Dedifferentiated amniotic fluid mesenchymal stem cell (primary cell): ENCODE data around the gene MZT1.
"Not testable (repeated sequence)": the region's sequence is repeated elsewhere in the genome, so short reads cannot be mapped to it uniquely, and the experiment has no call there.

Source experiments
- DNase-seq: peaks from one replicate; pipeline ENCODE4 v3.0.0-alpha.2; 2016; ENCODE audit errors: extremely low spot score

The MZT1 gene, protein sequence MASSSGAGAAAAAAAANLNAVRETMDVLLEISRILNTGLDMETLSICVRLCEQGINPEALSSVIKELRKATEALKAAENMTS

DNA sequence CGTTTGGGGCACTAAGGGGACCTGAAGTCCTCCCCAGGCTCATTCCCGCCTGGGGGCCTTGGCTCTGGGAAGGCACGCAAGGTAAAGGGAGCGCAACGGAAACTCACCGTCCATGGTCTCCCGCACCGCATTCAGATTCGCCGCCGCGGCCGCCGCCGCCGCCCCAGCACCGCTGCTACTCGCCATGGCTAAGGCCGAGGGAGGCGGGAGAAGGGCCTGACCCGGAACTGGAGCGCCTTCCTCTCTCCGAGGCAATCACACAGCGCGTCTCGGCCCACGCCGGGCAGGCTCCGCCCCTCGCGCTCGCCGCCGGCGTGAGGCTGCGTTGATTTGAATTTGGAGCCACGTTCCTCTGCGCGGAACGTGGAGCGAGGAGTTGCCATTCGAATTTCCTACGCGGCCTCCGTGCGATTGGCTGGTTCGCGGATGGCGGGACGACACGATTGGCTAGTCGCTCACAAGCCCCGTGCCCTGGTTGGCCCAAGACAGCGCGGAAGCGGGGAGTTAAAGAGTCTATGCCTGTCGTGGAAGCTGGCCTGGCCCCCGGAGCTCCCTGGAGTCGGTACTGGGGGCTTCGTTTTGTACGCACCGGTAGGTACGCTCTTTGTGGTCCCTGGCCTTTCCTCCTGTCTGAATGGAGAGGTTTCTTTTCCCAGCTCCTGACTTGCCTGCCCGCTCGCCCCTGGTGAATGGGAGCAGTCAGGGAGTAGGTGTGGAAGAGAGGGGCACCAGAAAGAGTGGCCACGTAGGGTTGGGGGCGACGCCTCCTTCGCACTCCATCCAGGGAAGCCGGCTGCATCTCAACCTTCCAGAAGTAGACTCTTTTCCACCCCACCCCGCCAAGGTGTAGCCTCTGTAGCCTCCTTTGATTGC is at the start of gene MZT1, which contains the start of gene BORA:
Gene MZT1, minus strand, starts transcription at position 213 of the 873 bp plus-strand sequence. Its CDS starts 27 bp downstream, at position 186.
Gene BORA, plus strand, starts transcription at position 507 of the 873 bp plus-strand sequence. CDS start 1,018 bp downstream, outside the sequence.
- peak; percentile 98 for DNase-seq

DNA sequence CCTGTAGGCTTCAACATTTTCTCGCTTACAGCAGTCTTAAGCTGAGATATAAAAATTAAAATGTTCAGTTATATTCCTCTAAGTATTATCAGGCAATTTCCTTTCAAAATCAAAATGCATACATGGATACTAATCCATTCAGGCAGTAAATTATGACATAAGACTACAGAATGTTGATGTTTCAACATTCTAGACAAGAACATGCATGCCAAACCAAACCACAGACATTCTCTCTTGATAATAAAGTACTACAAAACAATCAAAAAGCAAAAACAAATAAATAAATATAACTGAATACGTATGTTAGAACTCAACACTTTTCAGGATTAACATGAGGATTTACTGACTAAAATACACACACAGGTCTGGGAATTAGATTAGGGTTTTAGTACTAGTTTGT is 46.6 kb upstream of the MZT1 start:
- DNase-seq: no peak

DNA sequence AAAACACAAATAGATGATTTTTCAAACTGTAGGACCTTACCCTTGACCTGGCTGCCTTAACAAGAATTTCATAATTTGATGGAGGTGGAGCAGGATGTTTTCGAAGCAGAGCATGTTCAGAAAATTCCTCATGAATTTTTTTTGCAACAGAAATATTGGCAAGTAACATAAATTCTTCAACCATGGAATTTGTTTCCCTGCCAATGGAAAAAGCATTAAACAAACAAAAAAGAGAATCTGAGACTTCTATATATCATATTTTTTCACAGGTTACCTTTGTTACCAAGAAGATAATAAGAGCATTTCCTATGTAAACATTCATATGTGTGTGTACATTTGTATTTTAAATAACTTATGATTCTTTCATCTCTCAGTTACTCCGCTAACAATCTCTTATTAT is 36.0 kb upstream of the MZT1 start:
- peak; percentile 53 for DNase-seq

DNA sequence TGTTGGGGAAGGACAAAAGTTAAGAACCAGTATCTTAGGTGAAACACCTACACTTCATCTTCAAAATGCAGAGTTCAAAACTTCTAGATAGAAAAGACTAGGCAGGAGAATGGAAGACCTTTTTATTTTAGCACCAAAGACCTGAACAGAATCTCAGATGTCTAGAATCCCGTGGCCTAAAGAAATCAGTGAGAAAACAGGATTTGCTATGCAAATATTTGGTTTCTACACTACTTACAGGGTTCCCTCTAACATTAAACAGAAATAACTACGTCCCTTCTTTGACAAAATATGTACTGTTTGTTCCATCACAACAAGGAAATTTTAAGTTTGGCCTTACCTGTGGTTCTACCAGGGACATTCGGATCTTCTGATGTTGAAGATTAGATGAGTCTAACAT is 32.8 kb upstream of the MZT1 start:
- no peak for DNase-seq

DNA sequence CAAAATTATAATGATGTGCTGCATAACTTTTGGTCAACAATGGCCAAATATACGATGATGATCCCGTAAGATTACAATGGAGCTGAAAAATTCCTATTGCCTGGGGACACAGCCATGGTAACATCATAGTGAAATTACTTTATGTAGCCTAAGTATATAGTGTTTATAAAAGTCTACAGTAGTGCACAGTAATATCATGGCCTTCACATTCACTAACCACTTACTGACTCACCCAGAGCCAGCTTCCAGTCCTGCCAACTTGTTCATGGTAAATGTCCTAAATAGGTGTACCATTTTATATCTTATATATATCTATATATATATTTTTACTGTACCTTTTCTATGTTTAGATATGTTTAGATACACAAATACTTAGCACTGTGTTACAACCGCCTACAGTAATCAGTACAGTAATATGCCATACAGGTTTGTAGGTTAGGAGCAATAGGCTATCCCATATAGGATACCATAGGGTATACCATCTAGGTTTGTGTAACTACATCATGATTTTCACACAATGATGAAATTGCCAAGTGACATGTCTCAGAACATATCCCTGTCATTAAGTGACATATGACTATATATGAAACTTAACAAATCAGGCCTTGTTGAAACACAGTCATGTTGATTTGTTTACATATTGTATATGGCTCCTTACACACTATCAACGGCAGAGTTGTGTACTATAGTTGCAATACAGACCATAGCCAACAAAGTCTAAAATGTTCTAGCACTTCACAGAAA is 30.5 kb upstream of the MZT1 start:
- DNase-seq: no peak

DNA sequence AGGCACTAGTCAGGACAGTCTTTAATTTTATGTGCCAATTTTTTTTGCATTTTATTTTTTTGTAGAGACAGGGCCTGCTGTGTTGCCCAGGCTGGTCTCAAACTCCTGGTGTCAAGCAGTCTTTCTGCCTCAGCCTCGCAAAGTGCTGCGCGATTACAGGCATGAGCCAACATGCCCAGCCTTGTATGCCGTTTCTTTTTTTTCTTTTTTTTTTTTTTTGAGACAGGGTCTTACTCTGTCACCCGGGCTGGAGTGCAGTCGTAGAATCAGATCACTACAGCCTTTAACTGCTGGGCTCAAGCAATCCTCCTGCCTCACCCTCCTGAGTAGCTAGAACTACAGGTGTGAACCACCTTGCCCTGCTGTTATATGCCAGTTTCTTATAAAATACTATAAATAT is 26.7 kb upstream of the MZT1 start:
- no peak for DNase-seq

DNA sequence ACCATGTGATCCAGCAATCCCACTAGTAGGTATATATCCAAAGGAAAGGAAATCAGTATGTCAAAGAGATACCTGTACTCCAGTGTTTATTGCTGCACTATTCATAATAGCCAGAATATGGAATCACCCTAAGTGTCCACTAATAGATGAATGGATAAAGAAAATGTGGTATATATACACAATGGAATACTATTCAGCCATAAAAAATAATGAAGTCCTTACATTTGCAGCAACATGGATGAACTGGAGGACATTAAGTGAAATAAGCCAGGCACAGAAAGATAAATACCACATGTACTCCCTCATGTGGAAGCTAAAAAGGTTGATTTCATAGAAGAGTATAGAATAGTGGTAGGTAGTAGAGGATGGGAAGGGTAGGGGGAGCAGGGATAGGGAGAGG is 23.8 kb upstream of the MZT1 start:
- no peak for DNase-seq

DNA sequence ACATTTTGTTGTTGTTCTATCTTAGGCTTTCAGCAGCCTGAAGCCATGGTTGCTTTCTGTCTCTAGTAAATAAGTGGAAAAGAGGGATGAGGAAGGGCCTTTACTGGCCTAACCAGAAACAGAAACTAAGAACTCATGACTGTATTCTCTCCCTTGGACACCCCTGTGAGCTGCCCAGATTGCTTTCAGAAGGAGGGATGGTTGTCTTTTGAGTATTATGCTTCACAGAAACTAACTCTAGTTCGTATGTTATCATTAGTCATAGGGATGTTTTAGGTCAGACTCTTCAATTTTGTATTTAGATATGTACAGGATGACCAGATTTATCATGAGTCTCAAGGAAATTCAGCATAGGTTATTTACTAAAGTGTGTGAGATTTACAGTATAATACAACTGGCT is 17.8 kb upstream of the MZT1 start:
- no peak for DNase-seq

DNA sequence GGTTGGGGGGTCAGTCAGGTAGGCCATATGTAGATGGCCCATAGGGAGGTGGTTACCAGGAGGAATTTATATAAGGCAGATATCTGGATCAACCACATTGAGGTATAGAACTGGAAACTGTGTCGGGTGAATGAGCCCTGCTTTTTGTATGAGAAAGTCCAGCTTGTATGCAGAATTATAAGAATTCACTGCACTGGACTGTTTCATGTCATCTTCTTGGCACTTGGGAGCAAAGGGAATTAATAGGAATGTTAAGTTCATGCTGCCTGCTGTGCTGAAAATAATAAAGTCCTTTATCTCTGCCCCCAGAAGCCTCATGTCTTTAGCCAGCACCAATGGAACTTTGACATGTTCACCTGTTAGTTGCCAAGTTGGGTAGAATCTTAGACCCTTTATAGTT is 12.6 kb upstream of the MZT1 start:
- no peak for DNase-seq

DNA sequence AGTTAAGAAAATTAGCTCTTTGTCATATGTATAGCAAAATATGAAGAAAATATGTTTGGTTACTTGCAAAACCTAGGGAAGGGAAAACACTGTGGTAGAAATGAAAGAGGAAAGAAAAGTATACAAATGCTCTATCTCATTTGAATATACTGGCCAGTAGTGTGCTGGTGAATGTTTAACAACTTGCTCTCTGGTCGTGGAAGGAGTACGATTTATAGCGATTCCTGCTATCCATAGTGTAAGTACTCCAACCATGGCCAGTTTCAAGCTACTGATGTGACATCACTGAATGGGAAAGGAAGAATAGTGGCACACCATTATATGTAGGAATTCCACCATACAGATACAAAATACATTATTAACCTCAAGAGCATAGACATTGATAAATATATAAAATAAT is 9.6 kb upstream of the MZT1 start:
- DNase-seq: no peak

DNA sequence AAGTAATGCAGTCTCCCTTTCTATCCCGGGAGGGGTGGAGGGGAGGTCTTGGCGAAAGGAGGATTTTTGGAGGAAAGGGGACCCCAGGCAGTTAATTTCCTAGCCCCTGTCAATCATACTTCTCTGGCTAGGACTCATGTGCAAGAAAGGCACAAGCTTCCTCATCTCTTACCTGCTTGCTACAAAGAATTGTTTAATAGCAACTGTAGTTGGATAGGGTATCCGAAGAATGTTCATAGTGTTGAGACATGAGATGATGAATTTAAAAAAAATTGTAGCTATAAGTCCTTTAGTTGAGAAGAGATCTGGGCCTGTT is 819 bp upstream of the MZT1 start:
- no peak for DNase-seq

DNA sequence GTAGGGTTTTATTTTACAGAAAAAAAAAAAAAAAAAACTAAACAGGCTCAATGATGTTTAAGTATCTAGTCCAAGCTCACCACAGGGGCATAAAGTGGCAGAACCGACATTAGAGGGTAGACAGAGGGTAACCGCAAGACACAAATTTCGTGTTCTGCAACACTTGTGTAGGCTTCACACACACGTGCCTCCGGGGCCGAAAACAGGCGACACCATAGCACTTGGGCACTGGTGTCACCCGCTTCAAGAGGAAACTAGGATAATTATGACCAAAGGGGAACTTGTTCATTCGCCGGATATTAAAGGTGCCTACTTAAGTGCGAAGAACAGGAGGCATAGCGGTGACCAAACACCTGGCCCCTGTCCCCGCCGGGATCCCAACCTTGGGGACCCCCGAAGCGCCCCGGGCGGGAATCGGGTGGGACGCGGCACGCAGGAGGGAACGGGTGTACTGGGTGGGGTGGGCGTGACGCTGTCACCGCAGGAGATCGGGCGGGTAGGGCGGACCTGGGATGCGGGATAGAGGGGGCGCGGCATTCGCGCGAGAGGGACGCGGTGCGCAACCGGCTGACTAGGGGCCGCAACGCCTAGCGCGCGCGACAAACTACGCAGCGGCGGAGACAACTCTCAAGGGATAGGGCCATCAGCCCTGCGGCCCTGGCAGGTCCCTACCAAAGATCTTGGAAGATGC is 558 bp downstream of the MZT1 start:
- DNase-seq: no peak

DNA sequence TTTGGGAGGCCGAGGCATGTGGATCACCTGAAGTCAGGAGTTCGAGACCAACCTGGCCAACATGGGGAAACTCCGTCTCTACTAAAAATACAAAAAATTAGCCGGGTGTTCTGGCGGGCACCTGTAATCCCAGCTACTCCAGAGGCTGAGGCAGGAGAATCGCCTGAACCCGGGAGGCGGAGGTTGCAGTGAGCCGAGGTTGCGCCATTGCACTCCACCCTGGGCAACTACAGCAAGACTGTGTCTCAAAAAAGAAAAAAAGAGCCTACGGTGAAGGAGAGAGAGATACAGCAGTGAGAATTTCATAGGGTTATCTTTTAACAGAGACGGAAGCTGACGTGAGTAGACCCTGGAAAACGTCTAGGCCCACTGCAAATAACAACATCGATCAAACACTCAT is 1.2 kb downstream of the MZT1 start:
- DNase-seq: not testable (repeated sequence)

DNA sequence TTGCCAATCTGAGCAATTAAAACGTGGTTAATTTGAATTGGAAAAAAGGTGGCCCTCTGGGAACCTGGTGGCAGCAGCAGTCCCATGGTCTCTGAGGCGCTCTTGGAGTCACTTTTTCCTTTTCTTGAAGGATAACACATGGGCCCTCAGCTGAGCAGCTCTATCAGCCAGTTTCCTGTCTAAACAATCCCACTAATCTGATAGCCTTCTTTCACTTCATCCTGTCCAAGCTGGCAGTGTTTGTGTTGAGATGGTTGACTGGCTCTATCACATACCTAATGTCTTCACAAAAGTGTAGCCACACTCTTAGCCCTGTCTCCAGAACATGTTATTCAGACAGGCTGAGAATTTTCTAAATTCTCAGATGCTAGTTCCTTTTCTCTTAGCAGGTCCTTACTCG is 10.7 kb downstream of the MZT1 start:
- DNase-seq: no peak

DNA sequence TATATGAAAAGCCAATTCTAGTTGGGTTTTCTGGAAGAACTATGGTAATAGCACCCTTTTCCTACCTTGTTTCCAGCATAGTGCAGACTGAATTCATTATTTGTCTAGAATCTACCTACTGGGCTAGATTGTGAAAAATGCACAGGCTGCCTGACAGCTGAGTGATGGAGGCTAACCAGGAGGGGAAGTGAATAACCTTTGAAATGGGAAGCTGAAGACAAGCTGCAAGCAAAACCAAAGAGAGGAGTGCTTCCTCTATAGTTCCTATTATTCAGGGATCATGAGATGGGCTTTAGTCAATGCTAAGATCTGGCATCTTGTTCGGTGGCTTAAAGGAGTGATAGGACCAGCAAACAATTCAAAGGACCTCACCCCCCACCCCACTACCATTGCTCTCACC is 26.9 kb downstream of the MZT1 start:
- no peak for DNase-seq

DNA sequence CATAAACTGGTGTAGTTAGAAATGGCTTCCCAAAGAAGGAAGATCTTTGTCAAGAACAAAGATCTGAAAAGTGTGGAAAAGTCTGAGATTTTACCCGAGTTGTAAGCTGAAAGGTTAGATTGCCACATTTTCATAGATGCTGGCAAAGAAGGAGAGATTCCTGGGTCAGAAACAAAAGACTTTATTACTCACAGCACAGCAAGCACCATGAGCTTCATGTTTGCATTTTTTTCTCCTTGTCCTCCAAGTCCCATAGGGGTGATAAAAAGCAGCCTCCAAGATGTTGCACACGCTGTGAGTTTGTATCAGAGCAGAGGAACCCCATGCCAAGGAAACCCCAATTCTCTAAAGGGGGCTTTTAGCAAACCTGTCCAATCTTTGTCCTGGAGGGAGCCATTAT is 29.3 kb downstream of the MZT1 start:
- DNase-seq: no peak

DNA sequence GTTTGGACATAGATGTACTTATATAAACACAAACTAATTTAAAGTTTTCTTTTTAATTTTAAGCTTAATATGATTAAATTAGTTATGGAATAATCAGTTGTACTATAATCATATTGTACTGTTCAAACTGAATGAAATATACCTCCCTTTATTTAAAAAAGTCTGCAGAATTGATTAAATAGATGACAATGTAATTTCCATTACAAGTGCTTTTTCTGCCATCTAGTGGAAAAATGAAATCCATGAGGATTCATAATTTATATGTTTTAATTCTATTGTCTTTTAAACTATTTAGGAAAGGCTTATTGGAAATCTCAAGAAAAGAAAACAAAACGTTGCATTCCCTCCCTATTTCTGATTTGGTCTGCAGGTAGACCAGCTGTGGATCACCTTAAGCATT is 30.9 kb downstream of the MZT1 start:
- peak; percentile 28 for DNase-seq

DNA sequence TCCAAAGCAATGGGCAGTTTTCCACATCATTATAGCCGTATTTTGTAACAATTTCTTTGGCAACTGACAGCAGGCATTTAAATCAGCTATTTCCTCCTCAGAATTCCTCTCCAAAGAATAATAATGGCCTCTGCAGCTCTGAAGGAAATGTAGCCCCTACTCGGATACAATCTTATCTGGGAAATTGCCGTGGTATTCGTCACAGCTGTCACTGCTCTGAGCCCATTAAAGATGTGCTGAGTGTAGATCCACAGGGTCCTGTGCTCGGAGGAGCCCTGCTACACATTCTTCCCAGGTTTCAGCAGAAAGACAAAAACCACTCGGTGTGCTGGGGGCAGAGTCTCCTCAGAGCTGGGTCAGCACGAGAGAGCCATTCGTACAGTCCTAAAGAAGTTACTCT is 33.1 kb downstream of the MZT1 start:
- DNase-seq: no peak

DNA sequence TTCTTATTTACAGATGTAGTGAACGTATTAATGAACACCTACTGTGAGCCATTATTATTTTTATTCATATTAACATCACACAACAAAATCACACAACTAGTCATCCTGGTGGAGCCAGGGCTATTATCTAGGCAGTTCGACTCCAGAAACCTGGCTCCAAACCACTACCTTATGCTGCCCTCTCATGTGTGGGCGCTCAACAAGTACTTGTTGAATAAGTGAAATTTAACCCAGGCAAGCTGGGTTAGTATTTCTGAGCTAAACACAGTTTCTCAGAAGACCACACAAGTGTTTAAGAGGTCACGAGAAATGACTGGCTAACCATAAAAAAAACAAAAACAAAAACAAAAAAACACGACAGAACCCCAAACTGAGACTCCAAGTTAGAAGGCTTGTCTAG is 33.6 kb downstream of the MZT1 start:
- DNase-seq: no peak

DNA sequence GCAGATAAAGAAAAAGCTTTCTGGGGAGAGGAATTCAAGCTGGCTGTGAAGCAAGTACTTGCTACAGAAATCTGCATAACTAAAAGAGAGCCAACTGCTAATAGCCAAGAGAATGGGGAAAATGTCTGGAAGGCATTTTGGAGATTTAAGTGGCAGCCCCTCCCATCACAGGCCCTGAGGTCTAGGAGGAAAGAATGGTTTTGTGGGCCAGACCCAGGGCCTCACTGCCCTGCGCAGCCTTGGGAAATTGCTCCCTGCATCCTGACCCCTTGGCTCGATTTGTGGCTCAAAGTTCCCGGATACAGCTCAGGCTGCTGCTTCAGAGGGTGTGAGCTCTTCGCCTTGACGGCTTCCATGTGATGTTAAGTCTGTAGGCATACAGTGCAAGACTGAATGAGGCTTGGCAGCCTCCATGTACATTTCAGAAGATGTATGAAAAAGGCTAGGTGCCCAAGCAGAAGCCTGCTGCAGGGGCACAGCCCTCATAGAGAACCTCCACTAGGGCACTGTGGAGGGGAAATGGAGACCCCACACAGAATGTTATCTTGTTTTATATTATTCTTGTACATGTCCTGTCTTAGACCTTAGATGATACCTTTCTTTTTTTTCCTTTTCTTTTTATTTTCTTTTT is 34.4 kb downstream of the MZT1 start:
- no peak for DNase-seq

DNA sequence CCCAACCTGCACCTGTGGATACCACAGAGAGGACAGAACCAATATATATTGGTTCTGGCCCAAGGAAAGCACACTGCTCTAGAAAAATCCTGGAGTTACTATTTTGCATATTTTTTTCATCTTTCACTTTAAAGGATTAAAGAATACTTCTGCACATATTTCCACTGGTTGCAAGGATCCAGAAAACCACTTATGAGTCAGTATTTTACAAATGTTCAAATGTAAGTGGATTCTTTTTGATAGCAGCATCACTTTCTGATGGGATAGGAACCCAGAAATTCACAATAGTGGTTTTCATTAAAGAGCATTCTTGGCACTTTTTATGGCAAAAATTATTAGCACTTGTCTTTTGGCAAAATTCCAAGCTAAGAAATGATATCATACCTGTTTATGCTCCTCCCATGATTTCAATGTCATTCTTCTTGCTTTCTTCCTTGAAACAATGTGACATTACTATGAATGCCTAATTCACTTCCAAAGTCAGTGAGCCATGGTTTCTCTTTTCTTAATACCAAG is 38.2 kb downstream of the MZT1 start:
- no peak for DNase-seq

DNA sequence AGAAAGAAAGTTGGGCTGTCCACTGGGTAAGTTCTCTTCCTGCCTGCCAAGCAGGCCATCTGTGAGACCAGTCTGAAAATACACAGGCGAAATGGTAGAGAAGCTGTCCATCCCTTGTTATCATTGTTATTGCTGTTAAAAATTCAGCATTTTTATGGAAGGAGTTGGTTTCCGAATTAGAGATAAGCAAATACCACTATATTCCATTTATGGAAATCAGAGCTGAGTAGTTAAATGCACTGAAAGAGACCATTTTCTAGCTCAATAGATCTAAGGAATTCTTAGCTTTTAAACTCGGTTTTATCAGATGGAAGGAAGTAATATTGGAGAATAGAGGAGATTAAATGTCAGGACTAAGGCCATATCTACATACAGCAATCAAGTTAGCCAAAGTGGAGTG is 40.7 kb downstream of the MZT1 start:
- DNase-seq: no peak
